Neural cell (in vitro differentiated cells): ENCODE measurements around the gene DNA2. TPM values are rescaled to one million over a fixed set of nuclear protein-coding genes. Genes with fewer than 3 reads are reported as not detected.

Source experiments
- H2AFZ ChIP-seq: fragments of 200-600, 300-800 bp; sonication (generic), shearing (Covaris generic); 2 replicates; pipeline ENCODE4 v1.6.0; 2014; ENCODE audit warnings: low read depth, mild to moderate bottlenecking, antibody characterized with exemption, low read length, moderate library complexity
- H3F3A ChIP-seq: fragments of 200-600 bp; shearing (Covaris generic); 2 replicates; pipeline ENCODE4 v1.6.1; 2016; ENCODE audit warnings: mild to moderate bottlenecking, moderate library complexity, mixed read lengths, antibody characterized with exemption, low read length; ENCODE audit not compliant: insufficient read depth, poor library complexity, severe bottlenecking
- H3K27ac ChIP-seq: fragments of 200-600, 300-800 bp; sonication (generic), shearing (Covaris generic); 2 replicates; pipeline ENCODE4 v1.5.1; 2014; ENCODE audit warnings: mild to moderate bottlenecking, low read length, moderate library complexity
- H3K27me3 ChIP-seq: fragments of 300-800, 200-600 bp; sonication (generic), shearing (Covaris generic); 2 replicates; pipeline ENCODE4 v1.6.0; 2014; ENCODE audit warnings: mild to moderate bottlenecking, low read depth, low read length, moderate library complexity; ENCODE audit not compliant: insufficient read depth
- H3K36me3 ChIP-seq: fragments of 300-800, 200-600 bp; sonication (generic), shearing (Covaris generic); 2 replicates; pipeline ENCODE4 v1.5.1; 2014; ENCODE audit warnings: mild to moderate bottlenecking, antibody characterized with exemption, low read length, moderate library complexity; ENCODE audit not compliant: insufficient read depth
- H3K4me2 ChIP-seq: fragments of 300-800, 200-600 bp; sonication (generic), shearing (Covaris generic); 2 replicates; pipeline ENCODE4 v1.6.0; 2014; ENCODE audit warnings: mild to moderate bottlenecking, low read length
- H3K4me3 ChIP-seq: fragments of 300-800, 200-600 bp; sonication (generic), shearing (Covaris generic); 2 replicates; pipeline ENCODE4 v1.5.1; 2014; ENCODE audit warnings: mild to moderate bottlenecking, low read length, moderate library complexity
- H3K79me2 ChIP-seq: fragments of 200-600 bp; shearing (Covaris generic); replicated peaks from 2 replicates; pipeline ENCODE4 v1.6.0; 2014; ENCODE audit warnings: mild to moderate bottlenecking, low read length, moderate library complexity; ENCODE audit not compliant: insufficient read depth
- H3K9ac ChIP-seq: fragments of 300-800, 200-600 bp; sonication (generic), shearing (Covaris generic); 2 replicates; pipeline ENCODE4 v1.6.1; 2016; ENCODE audit warnings: mild to moderate bottlenecking, low read length, mixed read lengths
- H3K9me2 ChIP-seq: fragments of 200-600 bp; shearing (Covaris generic); 2 replicates; pipeline ENCODE4 v1.6.1; 2016; ENCODE audit warnings: mild to moderate bottlenecking, low read length, mixed read lengths; ENCODE audit not compliant: insufficient read depth
- H3K9me3 ChIP-seq: fragments of 200-600, 300-800 bp; sonication (generic), shearing (Covaris generic); 2 replicates; pipeline ENCODE4 v1.6.1; 2016; ENCODE audit warnings: mild to moderate bottlenecking, mixed run types, low read length, moderate library complexity, mixed read lengths
- H4K20me1 ChIP-seq: fragments of 200-600 bp; shearing (Covaris generic); 2 replicates; pipeline ENCODE4 v1.6.1; 2016; ENCODE audit warnings: mild to moderate bottlenecking, mixed run types; ENCODE audit not compliant: insufficient read depth
- EP300 ChIP-seq: fragments of 450-650 bp; conservative IDR thresholded peaks from 2 replicates; pipeline ENCODE4 v1.6.1; 2014; ENCODE audit warnings: antibody characterized with exemption, mild to moderate bottlenecking, moderate library complexity; ENCODE audit not compliant: poor library complexity, severe bottlenecking
- EZH2 ChIP-seq: fragments of 200-600, 300-800 bp; shearing (Covaris generic), sonication (generic); IDR thresholded peaks from 2 replicates; pipeline ENCODE4 v1.6.1; 2014; ENCODE audit warnings: antibody characterized with exemption, low read length, borderline replicate concordance, mild to moderate bottlenecking; ENCODE audit not compliant: insufficient read depth, poor library complexity, severe bottlenecking
- MXI1 ChIP-seq: fragments of 450-650 bp; conservative IDR thresholded peaks from 2 replicates; pipeline ENCODE4 v1.6.1; 2014; ENCODE audit warnings: antibody characterized with exemption, mild to moderate bottlenecking; ENCODE audit not compliant: poor library complexity, severe bottlenecking
- POLR2AphosphoS5 ChIP-seq: IDR thresholded peaks from 2 replicates; pipeline ENCODE4 v1.6.1; 2012
- RAD21 ChIP-seq: fragments of 450-650 bp; conservative IDR thresholded peaks from 2 replicates; pipeline ENCODE4 v1.6.1; 2014; ENCODE audit warnings: antibody characterized with exemption, mild to moderate bottlenecking, moderate library complexity
- SMC3 ChIP-seq: fragments of 450-650 bp; conservative IDR thresholded peaks from 2 replicates; pipeline ENCODE4 v1.6.1; 2014; ENCODE audit warnings: antibody characterized with exemption, mild to moderate bottlenecking, moderate library complexity; ENCODE audit not compliant: poor library complexity
- TAF1 ChIP-seq: IDR thresholded peaks from 2 replicates; pipeline ENCODE4 v1.6.1; 2012; ENCODE audit warnings: low read depth
- polyA plus RNA-seq: library from polyadenylated mRNA; depleted of rRNA; stranded (reverse); fragments of >200 nt; gene quantifications from 2 replicates; pipeline ENCODE4 v1.2.3, GENCODE V29; 2014
- TF ChIP-seq, protein P1 (sequence below): IDR thresholded peaks from 2 replicates; pipeline ENCODE4 v1.6.1; 2012; ENCODE audit warnings: borderline replicate concordance
- TF ChIP-seq, protein P2 (sequence below): fragments of 450-650 bp; IDR thresholded peaks from 2 replicates; pipeline ENCODE4 v1.5.1; 2014; ENCODE audit warnings: antibody characterized with exemption, mild to moderate bottlenecking, moderate library complexity; ENCODE audit not compliant: poor library complexity, severe bottlenecking

The DNA2 gene
- polyA plus RNA-seq, 1 donor from 2014 or later = 15.2 TPM

DNA sequence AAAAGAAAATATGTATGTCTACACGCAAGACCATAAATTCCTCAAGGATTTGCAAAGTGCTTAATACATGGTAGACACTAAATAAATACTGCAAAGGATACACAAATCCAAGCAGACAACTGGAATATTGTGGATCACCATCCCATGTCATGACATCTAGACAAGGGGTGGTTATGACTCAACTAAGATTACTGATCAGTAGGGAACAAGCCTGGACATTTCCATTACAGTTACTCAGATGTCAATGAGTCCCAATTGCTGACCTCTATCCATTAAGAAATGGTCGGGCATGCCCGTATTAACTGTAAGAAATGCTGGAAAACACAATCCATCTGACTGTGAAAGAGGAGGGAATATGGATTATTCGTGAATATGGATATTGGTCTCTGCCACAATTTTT, 37.1 kb downstream of the DNA2 start:
- no peaks in the 10 kb centered on the region for H3F3A ChIP-seq
- H3K4me3 ChIP-seq = no peak overlapping the region
- no peak overlapping the region for H3K27ac ChIP-seq
- H3K36me3 ChIP-seq = no peaks in the 10 kb centered on the region
- no peaks in the 10 kb centered on the region for H4K20me1 ChIP-seq
- no peak overlapping the region for H2AFZ ChIP-seq
- TF ChIP-seq EP300 (no peak), TAF1 (no peak), RAD21 (no peak), SMC3 (no peak), MXI1 (no peak), EZH2 (no peak), POLR2AphosphoS5 (no peak)
- TF ChIP-seq, protein P1, sequence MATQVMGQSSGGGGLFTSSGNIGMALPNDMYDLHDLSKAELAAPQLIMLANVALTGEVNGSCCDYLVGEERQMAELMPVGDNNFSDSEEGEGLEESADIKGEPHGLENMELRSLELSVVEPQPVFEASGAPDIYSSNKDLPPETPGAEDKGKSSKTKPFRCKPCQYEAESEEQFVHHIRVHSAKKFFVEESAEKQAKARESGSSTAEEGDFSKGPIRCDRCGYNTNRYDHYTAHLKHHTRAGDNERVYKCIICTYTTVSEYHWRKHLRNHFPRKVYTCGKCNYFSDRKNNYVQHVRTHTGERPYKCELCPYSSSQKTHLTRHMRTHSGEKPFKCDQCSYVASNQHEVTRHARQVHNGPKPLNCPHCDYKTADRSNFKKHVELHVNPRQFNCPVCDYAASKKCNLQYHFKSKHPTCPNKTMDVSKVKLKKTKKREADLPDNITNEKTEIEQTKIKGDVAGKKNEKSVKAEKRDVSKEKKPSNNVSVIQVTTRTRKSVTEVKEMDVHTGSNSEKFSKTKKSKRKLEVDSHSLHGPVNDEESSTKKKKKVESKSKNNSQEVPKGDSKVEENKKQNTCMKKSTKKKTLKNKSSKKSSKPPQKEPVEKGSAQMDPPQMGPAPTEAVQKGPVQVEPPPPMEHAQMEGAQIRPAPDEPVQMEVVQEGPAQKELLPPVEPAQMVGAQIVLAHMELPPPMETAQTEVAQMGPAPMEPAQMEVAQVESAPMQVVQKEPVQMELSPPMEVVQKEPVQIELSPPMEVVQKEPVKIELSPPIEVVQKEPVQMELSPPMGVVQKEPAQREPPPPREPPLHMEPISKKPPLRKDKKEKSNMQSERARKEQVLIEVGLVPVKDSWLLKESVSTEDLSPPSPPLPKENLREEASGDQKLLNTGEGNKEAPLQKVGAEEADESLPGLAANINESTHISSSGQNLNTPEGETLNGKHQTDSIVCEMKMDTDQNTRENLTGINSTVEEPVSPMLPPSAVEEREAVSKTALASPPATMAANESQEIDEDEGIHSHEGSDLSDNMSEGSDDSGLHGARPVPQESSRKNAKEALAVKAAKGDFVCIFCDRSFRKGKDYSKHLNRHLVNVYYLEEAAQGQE = no peak
- TF ChIP-seq, protein P2, sequence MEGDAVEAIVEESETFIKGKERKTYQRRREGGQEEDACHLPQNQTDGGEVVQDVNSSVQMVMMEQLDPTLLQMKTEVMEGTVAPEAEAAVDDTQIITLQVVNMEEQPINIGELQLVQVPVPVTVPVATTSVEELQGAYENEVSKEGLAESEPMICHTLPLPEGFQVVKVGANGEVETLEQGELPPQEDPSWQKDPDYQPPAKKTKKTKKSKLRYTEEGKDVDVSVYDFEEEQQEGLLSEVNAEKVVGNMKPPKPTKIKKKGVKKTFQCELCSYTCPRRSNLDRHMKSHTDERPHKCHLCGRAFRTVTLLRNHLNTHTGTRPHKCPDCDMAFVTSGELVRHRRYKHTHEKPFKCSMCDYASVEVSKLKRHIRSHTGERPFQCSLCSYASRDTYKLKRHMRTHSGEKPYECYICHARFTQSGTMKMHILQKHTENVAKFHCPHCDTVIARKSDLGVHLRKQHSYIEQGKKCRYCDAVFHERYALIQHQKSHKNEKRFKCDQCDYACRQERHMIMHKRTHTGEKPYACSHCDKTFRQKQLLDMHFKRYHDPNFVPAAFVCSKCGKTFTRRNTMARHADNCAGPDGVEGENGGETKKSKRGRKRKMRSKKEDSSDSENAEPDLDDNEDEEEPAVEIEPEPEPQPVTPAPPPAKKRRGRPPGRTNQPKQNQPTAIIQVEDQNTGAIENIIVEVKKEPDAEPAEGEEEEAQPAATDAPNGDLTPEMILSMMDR = no peak
- no peaks in the 10 kb centered on the region for H3K27me3 ChIP-seq
- no peaks in the 10 kb centered on the region for H3K9me3 ChIP-seq
- no peak overlapping the region for H3K4me2 ChIP-seq
- no peak overlapping the region for H3K9ac ChIP-seq
- H3K79me2 ChIP-seq = no peaks in the 10 kb centered on the region
- no peaks in the 10 kb centered on the region for H3K9me2 ChIP-seq

DNA sequence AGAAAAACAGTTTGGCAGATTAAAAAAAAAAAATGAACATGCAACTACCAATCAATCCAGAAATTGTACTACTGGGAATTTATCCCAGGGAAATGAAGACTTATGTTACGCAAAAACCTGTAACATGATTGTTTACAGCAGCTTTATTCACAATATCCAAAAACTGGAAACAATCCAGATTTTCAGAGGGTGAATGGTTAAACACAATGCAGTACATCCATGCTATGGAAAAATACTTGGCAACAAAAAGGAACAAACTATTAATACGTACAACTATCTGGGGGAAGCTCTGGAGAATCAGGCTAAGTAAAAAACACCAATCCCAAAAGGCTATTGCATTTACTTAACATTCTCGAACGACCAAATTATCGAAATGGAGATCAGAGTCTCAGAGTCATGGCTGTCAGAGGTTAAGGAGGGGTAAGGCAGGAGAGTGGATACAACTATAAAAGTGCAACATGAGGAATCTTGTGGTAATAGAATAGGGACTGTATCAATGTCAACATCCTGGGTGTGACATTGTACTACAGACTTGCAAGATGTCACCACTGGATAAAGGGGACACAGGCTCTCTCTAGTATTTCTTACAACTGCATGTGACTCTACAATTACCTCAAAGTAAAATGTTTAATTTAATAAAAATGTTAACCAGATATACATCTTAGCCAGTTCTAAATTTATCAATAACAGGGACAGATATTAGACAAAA, 43.2 kb downstream of the DNA2 start:
- Histone ChIP-seq H3K4me3 (no peak overlapping the region), H3K27ac (no peak overlapping the region), H2AFZ (no peak overlapping the region), H3K9me3 (no peaks in the 10 kb centered on the region), H3K36me3 (no peaks in the 10 kb centered on the region), H4K20me1 (no peaks in the 10 kb centered on the region), H3K9ac (no peak overlapping the region), H3F3A (no peaks in the 10 kb centered on the region), H3K79me2 (no peaks in the 10 kb centered on the region), H3K27me3 (no peaks in the 10 kb centered on the region), H3K4me2 (no peak overlapping the region), H3K9me2 (no peaks in the 10 kb centered on the region)
- TF ChIP-seq, protein P2 = no peak
